Memory B cell (primary cell): ENCODE results near the gene BLM.
"Not testable (repeated sequence)": the region's sequence is repeated elsewhere in the genome, so short reads cannot be mapped to it uniquely, and the experiment has no call there.

Experiments used
- ATAC-seq: fragments of 150-1000 bp; cut with Tn5 transposase; 2 replicates; pipeline ENCODE4 v1.10.0; 2021; ENCODE audit warnings: low read depth, mild to moderate bottlenecking, moderate library complexity
- DNase-seq, 2 donors: peaks; one replicate each; pipeline ENCODE4 v3.0.0; 2022; ENCODE audit warnings: low spot score in 2 of 2
- H3K27ac Mint-ChIP-seq: one replicate; pipeline ENCODE4 v1.8.0; 2022; ENCODE audit warnings: mild to moderate bottlenecking, moderate library complexity, mixed read lengths
- H3K27me3 Mint-ChIP-seq: one replicate; pipeline ENCODE4 v1.8.0; 2022; ENCODE audit warnings: mixed read lengths
- H3K36me3 Mint-ChIP-seq: one replicate; pipeline ENCODE4 v1.8.0; 2022; ENCODE audit warnings: mild to moderate bottlenecking, mixed read lengths
- H3K4me1 Mint-ChIP-seq: one replicate; pipeline ENCODE4 v1.8.0; 2022; ENCODE audit warnings: mixed read lengths
- H3K4me3 Mint-ChIP-seq: one replicate; pipeline ENCODE4 v1.8.0; 2022; ENCODE audit warnings: mild to moderate bottlenecking, moderate library complexity, mixed read lengths
- H3K9me3 Mint-ChIP-seq: one replicate; pipeline ENCODE4 v1.8.0; 2022; ENCODE audit warnings: mixed read lengths

The BLM gene

GRCh38 chr15:90836296-90836871, 119.2 kb downstream of the BLM start:
- H3K9me3 Mint-ChIP-seq, result no peaks in the 10 kb centered on the region
- H3K27me3 Mint-ChIP-seq, result no peaks in the 10 kb centered on the region
- DNase-seq, result no peak
- no peak overlapping the region for H3K4me3 Mint-ChIP-seq
- H3K4me1 Mint-ChIP-seq, result peaks cover 32% of the 10 kb centered on the region
- H3K36me3 Mint-ChIP-seq, result no peaks in the 10 kb centered on the region
- H3K27ac Mint-ChIP-seq, result no peak overlapping the region
- ATAC-seq, result no peak

GRCh38 chr15:90837094-90837493, 119.9 kb downstream of the BLM start:
- Mint-ChIP-seq H3K36me3 (no peaks in the 10 kb centered on the region), H3K4me3 (no peak overlapping the region), H3K27me3 (no peaks in the 10 kb centered on the region), H3K4me1 (peaks cover 32% of the 10 kb centered on the region), H3K9me3 (no peaks in the 10 kb centered on the region), H3K27ac (peak overlapping the region; percentile 83)
- ATAC-seq, result no peak
- DNase-seq, result no peak

DNA sequence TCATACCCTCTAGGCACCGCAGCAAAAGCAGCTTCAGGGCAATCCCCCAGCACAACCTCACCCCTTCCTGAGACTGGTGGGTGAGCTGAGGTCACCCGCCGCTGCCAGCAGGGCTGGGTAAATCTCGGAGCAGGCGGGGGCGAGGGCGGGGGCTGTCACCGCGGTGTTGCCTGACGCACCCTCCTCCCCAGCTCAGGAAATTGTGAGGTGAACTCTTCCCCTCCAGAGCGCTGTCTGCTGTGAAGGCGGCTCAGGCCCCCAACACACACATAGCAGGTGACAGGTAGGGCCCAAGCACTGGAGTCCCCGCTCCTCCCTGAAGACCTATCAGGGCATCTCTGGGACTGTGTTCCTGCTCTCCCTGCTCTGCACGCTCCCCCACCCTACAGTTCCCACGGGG, 121.0 kb downstream of the BLM start:
- H3K27ac Mint-ChIP-seq, result peak overlapping the region; percentile 83
- H3K9me3 Mint-ChIP-seq, result no peaks in the 10 kb centered on the region
- H3K36me3 Mint-ChIP-seq, result no peaks in the 10 kb centered on the region
- peaks cover 32% of the 10 kb centered on the region for H3K4me1 Mint-ChIP-seq
- DNase-seq (peak; percentile 75 to 76), ATAC-seq (peak; percentile 93)
- H3K4me3 Mint-ChIP-seq, result peak overlapping the region; percentile 69
- no peaks in the 10 kb centered on the region for H3K27me3 Mint-ChIP-seq

DNA sequence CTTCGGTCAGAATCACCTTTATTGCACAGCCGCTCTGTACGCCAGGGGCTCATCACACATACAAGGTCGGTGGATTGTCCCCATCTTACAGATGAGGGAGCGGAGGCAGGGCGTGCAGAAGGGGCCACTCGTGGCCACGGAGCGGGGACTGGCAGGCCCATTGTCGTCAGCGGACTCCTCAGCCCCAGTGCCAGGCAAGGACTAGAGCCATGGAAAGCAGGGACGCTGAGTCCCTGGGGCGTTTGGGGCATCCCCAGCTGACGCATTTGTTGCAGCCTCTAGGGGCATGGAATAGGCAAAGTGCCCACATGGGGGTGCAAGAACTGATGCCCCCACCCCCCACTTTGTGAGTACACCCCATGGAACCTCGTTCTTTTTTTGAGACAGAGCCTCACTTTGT, 121.4 kb downstream of the BLM start:
- peak; percentile 2 for ATAC-seq
- Mint-ChIP-seq H3K4me1 (peaks cover 32% of the 10 kb centered on the region), H3K9me3 (no peaks in the 10 kb centered on the region), H3K27me3 (no peaks in the 10 kb centered on the region), H3K4me3 (peak overlapping the region; percentile 69), H3K36me3 (no peaks in the 10 kb centered on the region), H3K27ac (peak overlapping the region; percentile 83)
- DNase-seq, result no peak

DNA sequence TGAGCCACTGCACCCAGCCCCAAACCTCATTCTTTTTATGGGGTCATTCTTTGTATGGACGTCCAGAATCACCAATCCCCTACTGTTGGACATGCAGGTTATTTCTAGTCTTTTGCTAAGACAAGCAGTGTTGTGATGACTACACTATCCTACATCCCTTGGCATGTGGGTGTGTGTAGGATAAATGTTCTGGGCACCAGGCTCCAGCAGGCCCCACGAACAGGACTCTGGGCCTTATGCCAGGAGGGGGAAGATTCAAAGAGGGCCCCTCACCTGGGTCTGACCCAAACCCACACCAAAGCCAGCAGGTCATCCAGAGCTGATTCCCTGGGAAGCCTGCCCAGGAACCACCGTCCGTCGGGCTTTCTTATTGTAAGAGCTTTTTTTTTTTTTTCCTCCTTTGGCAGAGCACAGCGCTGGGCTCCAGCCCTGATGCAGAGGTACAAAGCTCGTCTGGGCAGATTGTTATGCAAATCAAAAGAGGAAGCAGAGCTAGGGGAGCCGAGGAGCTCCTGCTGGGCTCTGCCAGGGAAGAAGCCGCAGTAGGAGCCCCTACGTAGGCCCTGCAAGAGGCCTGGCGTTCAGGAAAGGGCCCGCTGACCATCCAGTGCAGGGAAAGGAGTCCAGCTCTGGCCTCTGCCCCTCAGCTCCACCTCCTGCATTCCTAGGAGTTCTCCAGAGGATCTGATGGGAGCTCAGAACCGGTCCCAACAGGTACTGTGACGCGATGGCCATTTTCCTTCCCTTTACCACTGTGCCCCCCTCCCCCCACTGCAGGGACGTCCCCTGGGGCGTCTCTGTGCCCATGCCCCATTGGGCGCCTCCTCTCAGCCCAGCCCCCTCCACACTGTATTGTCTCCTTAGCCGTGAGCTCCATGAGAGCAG, 122.3 kb downstream of the BLM start:
- Mint-ChIP-seq H3K9me3 (no peaks in the 10 kb centered on the region), H3K27ac (no peak overlapping the region), H3K36me3 (no peaks in the 10 kb centered on the region), H3K4me1 (peaks cover 30% of the 10 kb centered on the region), H3K4me3 (peak overlapping the region; percentile 71), H3K27me3 (no peaks in the 10 kb centered on the region)
- peak; percentile 46 for ATAC-seq
- peak in 1 of 2 donors; percentile 36 for DNase-seq

DNA sequence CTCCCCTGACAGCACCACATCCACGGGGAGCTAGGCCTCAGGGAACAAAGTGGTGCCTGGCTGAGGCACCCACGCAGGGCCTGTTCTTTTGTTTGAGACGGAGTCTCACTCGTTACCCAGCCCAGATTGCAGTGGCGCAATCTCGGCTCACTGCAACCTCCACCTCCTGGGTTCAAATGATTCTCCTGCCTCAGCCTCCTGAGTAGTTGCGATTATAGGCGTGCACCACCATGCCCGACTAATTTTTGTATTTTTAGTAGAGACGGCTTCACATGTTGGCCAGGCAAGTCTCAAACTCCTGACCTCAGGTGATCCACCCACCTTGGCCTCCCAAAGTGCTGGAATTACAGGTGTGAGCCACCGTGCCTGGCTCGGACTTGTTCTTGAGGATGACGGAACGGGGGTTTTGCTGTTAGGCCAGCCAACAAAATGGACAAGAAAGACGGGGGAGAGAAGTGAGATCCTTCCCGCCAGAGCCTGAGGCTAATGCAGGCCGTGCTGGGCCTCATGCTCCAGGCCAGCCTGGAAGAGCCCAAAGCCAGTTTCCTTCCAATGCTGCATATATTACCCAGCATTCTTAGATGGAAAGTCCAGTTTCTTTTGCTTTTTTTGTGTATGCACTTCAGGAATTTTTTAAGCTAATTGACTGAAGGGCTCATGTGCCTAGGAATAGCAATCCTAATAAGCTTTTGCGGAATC, 123.2 kb downstream of the BLM start:
- H3K9me3 Mint-ChIP-seq, result no peaks in the 10 kb centered on the region
- H3K27me3 Mint-ChIP-seq, result no peaks in the 10 kb centered on the region
- no peak for ATAC-seq
- DNase-seq, result no peak
- no peaks in the 10 kb centered on the region for H3K36me3 Mint-ChIP-seq
- peaks cover 31% of the 10 kb centered on the region for H3K4me1 Mint-ChIP-seq
- peak overlapping the region; percentile 71 for H3K4me3 Mint-ChIP-seq
- H3K27ac Mint-ChIP-seq, result no peak overlapping the region

DNA sequence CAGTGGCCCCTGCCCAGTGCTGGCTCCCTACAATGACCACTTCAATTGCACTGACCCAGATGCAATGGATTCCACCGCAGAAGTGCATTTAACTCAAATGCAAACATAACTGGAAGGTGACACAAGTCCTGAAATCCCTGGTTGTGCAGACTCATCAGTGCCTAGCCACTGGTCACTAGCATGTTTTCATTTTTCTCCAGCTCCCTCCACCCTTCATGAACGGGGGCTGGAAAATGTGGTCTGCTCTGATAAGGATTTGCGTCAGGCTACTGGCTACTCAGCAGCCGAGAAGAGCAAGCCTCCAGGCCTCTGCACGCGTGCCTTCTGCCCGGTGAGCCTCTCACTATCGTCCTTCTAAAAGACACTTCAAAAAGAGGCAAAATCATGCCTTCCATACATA, 123.8 kb downstream of the BLM start:
- peaks cover 26% of the 10 kb centered on the region for H3K4me1 Mint-ChIP-seq
- H3K27me3 Mint-ChIP-seq, result no peaks in the 10 kb centered on the region
- H3K9me3 Mint-ChIP-seq, result no peaks in the 10 kb centered on the region
- DNase-seq (no peak), ATAC-seq (no peak)
- H3K27ac Mint-ChIP-seq, result no peak overlapping the region
- H3K4me3 Mint-ChIP-seq, result no peak overlapping the region
- H3K36me3 Mint-ChIP-seq, result no peaks in the 10 kb centered on the region

DNA sequence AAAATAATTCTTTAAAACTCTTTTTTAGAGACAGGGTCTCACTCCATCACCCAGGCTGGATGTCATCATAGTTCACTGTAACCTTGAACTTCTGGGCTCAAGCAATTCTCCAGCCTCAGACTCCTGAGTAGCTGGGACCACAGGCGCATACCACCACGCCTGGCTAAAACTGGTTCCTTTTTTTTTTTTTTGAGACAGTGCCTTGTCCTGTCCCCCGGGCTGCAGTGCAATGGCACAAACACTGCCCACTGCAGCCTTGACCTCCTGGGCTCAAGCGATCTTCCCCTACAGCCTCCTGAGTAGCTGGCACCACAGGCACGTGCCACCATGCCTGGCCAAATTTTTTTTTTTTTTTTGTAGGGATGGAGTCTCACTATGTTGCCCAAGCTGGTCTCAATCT, 127.5 kb downstream of the BLM start:
- Mint-ChIP-seq H3K9me3 (no peaks in the 10 kb centered on the region), H3K36me3 (no peaks in the 10 kb centered on the region), H3K4me3 (no peak overlapping the region), H3K27ac (no peak overlapping the region), H3K4me1 (peaks cover 8% of the 10 kb centered on the region), H3K27me3 (no peaks in the 10 kb centered on the region)
- DNase-seq (no peak), ATAC-seq (no peak)

- ATAC-seq (peak; percentile 97), DNase-seq (no peak)
- Mint-ChIP-seq H3K9me3 (no peaks in the 10 kb centered on the region), H3K36me3 (no peaks in the 10 kb centered on the region), H3K4me1 (peaks cover 4% of the 10 kb centered on the region), H3K27me3 (no peaks in the 10 kb centered on the region), H3K27ac (no peak overlapping the region), H3K4me3 (no peak overlapping the region)
Measured at GRCh38 chr15:90845201-90845949, 128.2 kb downstream of the BLM start.

- not testable (repeated sequence) for H3K36me3 Mint-ChIP-seq, H3K27ac Mint-ChIP-seq
Measured at GRCh38 chr15:90849424-90849823, 132.3 kb downstream of the BLM start.

DNA sequence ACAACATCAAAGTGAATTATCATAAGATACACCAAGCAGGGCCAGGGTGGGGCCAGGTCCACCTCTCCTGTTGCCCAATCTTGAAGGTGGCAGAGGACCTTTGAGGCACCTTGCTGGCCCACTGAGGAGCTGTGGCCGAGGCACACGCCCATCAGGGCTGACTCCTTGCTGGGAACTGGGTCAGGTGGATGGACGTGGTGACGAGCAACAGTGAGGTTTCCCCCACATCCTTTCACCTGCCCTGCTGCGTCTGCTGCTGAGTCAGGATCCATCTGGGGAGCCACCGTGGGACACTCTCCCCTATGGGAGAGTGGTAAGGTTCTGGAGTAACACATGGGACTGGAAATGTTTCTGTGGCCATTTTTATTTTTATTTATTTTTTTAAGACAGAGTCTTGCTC, 134.0 kb downstream of the BLM start:
- Mint-ChIP-seq H3K27me3 (peaks cover 2% of the 10 kb centered on the region), H3K27ac (peak overlapping the region; percentile 62), H3K9me3 (peaks cover 1% of the 10 kb centered on the region), H3K4me1 (peaks cover 40% of the 10 kb centered on the region), H3K36me3 (no peaks in the 10 kb centered on the region), H3K4me3 (peak overlapping the region; percentile 9)
- ATAC-seq (no peak), DNase-seq (no peak)

More at GRCh38 chr15:90849424-90849823, 132.3 kb downstream of the BLM start:
- DNase-seq, H3K9me3 Mint-ChIP-seq, H3K4me3 Mint-ChIP-seq, H3K27me3 Mint-ChIP-seq, ATAC-seq: not testable (repeated sequence)
- H3K4me1 Mint-ChIP-seq, result peaks cover 31% of the 10 kb centered on the region

GRCh38 chr15:90851940-90852339, 134.8 kb downstream of the BLM start:
- DNase-seq, result no peak
- Mint-ChIP-seq H3K36me3 (no peaks in the 10 kb centered on the region), H3K27me3 (peaks cover 2% of the 10 kb centered on the region), H3K9me3 (peaks cover 1% of the 10 kb centered on the region), H3K4me1 (peaks cover 48% of the 10 kb centered on the region), H3K4me3 (peak overlapping the region; percentile 80), H3K27ac (no peak overlapping the region)
- ATAC-seq, result no peak

- no peak for ATAC-seq
- peaks cover 59% of the 10 kb centered on the region for H3K4me1 Mint-ChIP-seq
- no peak overlapping the region for H3K4me3 Mint-ChIP-seq
- H3K36me3 Mint-ChIP-seq, result no peaks in the 10 kb centered on the region
- peaks cover 2% of the 10 kb centered on the region for H3K27me3 Mint-ChIP-seq
- H3K27ac Mint-ChIP-seq, result no peak overlapping the region
- DNase-seq, result no peak
- peaks cover 1% of the 10 kb centered on the region for H3K9me3 Mint-ChIP-seq
Measured at GRCh38 chr15:90855139-90855538, 138.0 kb downstream of the BLM start.

GRCh38 chr15:90857337-90857736, 140.2 kb downstream of the BLM start:
- Mint-ChIP-seq H3K4me1 (peaks cover 46% of the 10 kb centered on the region), H3K36me3 (no peaks in the 10 kb centered on the region), H3K27me3 (no peaks in the 10 kb centered on the region), H3K9me3 (peaks cover 1% of the 10 kb centered on the region), H3K27ac (peak overlapping the region; percentile 84), H3K4me3 (no peak overlapping the region)
- ATAC-seq (no peak), DNase-seq (no peak)
